Activated naive CD8-positive, alpha-beta T cell treated with anti-CD3 and anti-CD28 coated beads, Interleukin-2, amount 10 ng/mL, durations not matched to agents 7 days and 5 days (primary cell): ENCODE data around the gene PTPRN2. TPM values are rescaled to one million over a fixed set of nuclear protein-coding genes. Genes with fewer than 3 reads are reported as not detected.

Source experiments
- ATAC-seq: fragments of 150-1000 bp; cut with Tn5 transposase; one replicate; pipeline ENCODE4 v1.10.0; 2021; ENCODE audit warnings: low read depth, moderate library complexity
- POLR2A ChIA-PET: fragments of 350-600 bp; sonication (Branson Sonifier 250); formaldehyde crosslinking; loops from one replicate; lab custom pipeline; 2021; ENCODE audit warnings: antibody characterized with exemption; lab: Charles Lee
- DNase-seq: peaks from one replicate; pipeline ENCODE4 v3.0.0; 2021
- H3K27ac Mint-ChIP-seq: one replicate; pipeline ENCODE4 v1.8.0; 2022; ENCODE audit warnings: mild to moderate bottlenecking, mixed read lengths
- H3K27me3 Mint-ChIP-seq: one replicate; pipeline ENCODE4 v1.8.0; 2022; ENCODE audit warnings: mild to moderate bottlenecking, moderate library complexity, mixed read lengths
- H3K36me3 Mint-ChIP-seq: one replicate; pipeline ENCODE4 v1.8.0; 2021; ENCODE audit warnings: mild to moderate bottlenecking, mixed read lengths
- H3K4me1 Mint-ChIP-seq: one replicate; pipeline ENCODE4 v1.8.0; 2021; ENCODE audit warnings: mixed read lengths
- H3K4me3 Mint-ChIP-seq: one replicate; pipeline ENCODE4 v1.8.0; 2022; ENCODE audit warnings: mild to moderate bottlenecking, moderate library complexity, mixed read lengths
- H3K9me3 Mint-ChIP-seq: one replicate; pipeline ENCODE4 v1.8.0; 2021; ENCODE audit warnings: mixed read lengths
- total RNA-seq, 2 experiments: library from RNA; stranded (reverse); gene quantifications; one replicate each; pipeline ENCODE4 v1.2.3, GENCODE V29; 2021

Gene PTPRN2
- total RNA-seq, 2 experiments from 2014 or later: 4.5 to 4.9 TPM

GRCh38 chr7:157794746-157795065 lies 792.9 kb downstream of the PTPRN2 start:
- Mint-ChIP-seq H3K9me3 (no peaks in the 10 kb centered on the region), H3K27me3 (no peaks in the 10 kb centered on the region), H3K4me1 (no peaks in the 10 kb centered on the region), H3K27ac (no peak overlapping the region), H3K36me3 (no peaks in the 10 kb centered on the region), H3K4me3 (no peak overlapping the region)
- no peak for DNase-seq
- no peak for ATAC-seq
- POLR2A ChIA-PET: no interaction called here

GRCh38 chr7:157793973-157794745 lies 793.5 kb downstream of the PTPRN2 start:
- no peaks in the 10 kb centered on the region for H3K36me3 Mint-ChIP-seq
- H3K27ac Mint-ChIP-seq: no peak overlapping the region
- POLR2A ChIA-PET: no interaction called here
- H3K27me3 Mint-ChIP-seq: no peaks in the 10 kb centered on the region
- DNase-seq: no peak
- H3K9me3 Mint-ChIP-seq: no peaks in the 10 kb centered on the region
- no peaks in the 10 kb centered on the region for H3K4me1 Mint-ChIP-seq
- ATAC-seq: no peak
- no peak overlapping the region for H3K4me3 Mint-ChIP-seq

- H3K4me3 Mint-ChIP-seq: no peak overlapping the region
- H3K36me3 Mint-ChIP-seq: no peaks in the 10 kb centered on the region
- H3K27me3 Mint-ChIP-seq: no peaks in the 10 kb centered on the region
- POLR2A ChIA-PET: no interaction called here
- no peaks in the 10 kb centered on the region for H3K4me1 Mint-ChIP-seq
- ATAC-seq: no peak
- DNase-seq: no peak
- H3K27ac Mint-ChIP-seq: no peak overlapping the region
- H3K9me3 Mint-ChIP-seq: no peaks in the 10 kb centered on the region
Observed at GRCh38 chr7:157793087-157793353, 794.6 kb downstream of the PTPRN2 start.

- no peaks in the 10 kb centered on the region for H3K9me3 Mint-ChIP-seq
- H3K4me3 Mint-ChIP-seq: no peak overlapping the region
- H3K27me3 Mint-ChIP-seq: no peaks in the 10 kb centered on the region
- ATAC-seq: no peak
- DNase-seq: no peak
- no peaks in the 10 kb centered on the region for H3K36me3 Mint-ChIP-seq
- POLR2A ChIA-PET: no interaction called here
- H3K4me1 Mint-ChIP-seq: no peaks in the 10 kb centered on the region
- H3K27ac Mint-ChIP-seq: no peak overlapping the region
Observed at GRCh38 chr7:157792241-157793086, 795.2 kb downstream of the PTPRN2 start.

GRCh38 chr7:157791666-157792065 lies 796.0 kb downstream of the PTPRN2 start:
- no peak overlapping the region for H3K4me3 Mint-ChIP-seq
- H3K4me1 Mint-ChIP-seq: no peaks in the 10 kb centered on the region
- no peaks in the 10 kb centered on the region for H3K27me3 Mint-ChIP-seq
- ATAC-seq: no peak
- POLR2A ChIA-PET: no interaction called here
- H3K36me3 Mint-ChIP-seq: no peaks in the 10 kb centered on the region
- H3K9me3 Mint-ChIP-seq: no peaks in the 10 kb centered on the region
- no peak overlapping the region for H3K27ac Mint-ChIP-seq
- DNase-seq: no peak

GRCh38 chr7:157791261-157791660 lies 796.4 kb downstream of the PTPRN2 start:
- no peaks in the 10 kb centered on the region for H3K4me1 Mint-ChIP-seq
- POLR2A ChIA-PET: no interaction called here
- H3K36me3 Mint-ChIP-seq: no peaks in the 10 kb centered on the region
- H3K27ac Mint-ChIP-seq: no peak overlapping the region
- no peaks in the 10 kb centered on the region for H3K9me3 Mint-ChIP-seq
- ATAC-seq (no peak), DNase-seq (no peak)
- H3K27me3 Mint-ChIP-seq: no peaks in the 10 kb centered on the region
- H3K4me3 Mint-ChIP-seq: no peak overlapping the region

- DNase-seq (no peak), ATAC-seq (no peak)
- POLR2A ChIA-PET: no interaction called here
- H3K4me3 Mint-ChIP-seq: no peak overlapping the region
- H3K4me1 Mint-ChIP-seq: no peaks in the 10 kb centered on the region
- H3K27me3 Mint-ChIP-seq: no peaks in the 10 kb centered on the region
- H3K9me3 Mint-ChIP-seq: no peaks in the 10 kb centered on the region
- no peaks in the 10 kb centered on the region for H3K36me3 Mint-ChIP-seq
- no peak overlapping the region for H3K27ac Mint-ChIP-seq
Observed at GRCh38 chr7:157789942-157790341, 797.7 kb downstream of the PTPRN2 start.

- H3K9me3 Mint-ChIP-seq: no peaks in the 10 kb centered on the region
- ATAC-seq: no peak
- POLR2A ChIA-PET: no interaction called here
Observed at GRCh38 chr7:157789094-157789493, 798.5 kb downstream of the PTPRN2 start.

GRCh38 chr7:157788573-157788972 lies 799.0 kb downstream of the PTPRN2 start:
- ATAC-seq (no peak), DNase-seq (no peak)
- Mint-ChIP-seq H3K4me1 (no peaks in the 10 kb centered on the region), H3K4me3 (no peak overlapping the region), H3K36me3 (no peaks in the 10 kb centered on the region), H3K27ac (no peak overlapping the region), H3K9me3 (no peaks in the 10 kb centered on the region), H3K27me3 (no peaks in the 10 kb centered on the region)
- POLR2A ChIA-PET: no interaction called here

More at GRCh38 chr7:157789094-157789493, 798.5 kb downstream of the PTPRN2 start:
- no peak overlapping the region for H3K27ac Mint-ChIP-seq
- H3K27me3 Mint-ChIP-seq: no peaks in the 10 kb centered on the region
- H3K36me3 Mint-ChIP-seq: no peaks in the 10 kb centered on the region
- no peaks in the 10 kb centered on the region for H3K4me1 Mint-ChIP-seq
- DNase-seq: no peak
- no peak overlapping the region for H3K4me3 Mint-ChIP-seq

GRCh38 chr7:157787275-157787701 lies 800.3 kb downstream of the PTPRN2 start:
- no peak for ATAC-seq
- Mint-ChIP-seq H3K9me3 (no peaks in the 10 kb centered on the region), H3K36me3 (no peaks in the 10 kb centered on the region), H3K27me3 (no peaks in the 10 kb centered on the region), H3K4me1 (no peaks in the 10 kb centered on the region), H3K4me3 (no peak overlapping the region), H3K27ac (no peak overlapping the region)
- DNase-seq: no peak
- POLR2A ChIA-PET: no interaction called here

GRCh38 chr7:157786375-157787274 lies 801.0 kb downstream of the PTPRN2 start:
- DNase-seq (no peak), ATAC-seq (no peak)
- Mint-ChIP-seq H3K27me3 (no peaks in the 10 kb centered on the region), H3K36me3 (no peaks in the 10 kb centered on the region), H3K4me1 (no peaks in the 10 kb centered on the region), H3K4me3 (no peak overlapping the region), H3K27ac (no peak overlapping the region), H3K9me3 (no peaks in the 10 kb centered on the region)
- POLR2A ChIA-PET: no interaction called here

- DNase-seq: no peak
- no peak overlapping the region for H3K4me3 Mint-ChIP-seq
- H3K4me1 Mint-ChIP-seq: no peaks in the 10 kb centered on the region
- POLR2A ChIA-PET: no interaction called here
- no peaks in the 10 kb centered on the region for H3K27me3 Mint-ChIP-seq
- no peak overlapping the region for H3K27ac Mint-ChIP-seq
- no peak for ATAC-seq
- H3K9me3 Mint-ChIP-seq: no peaks in the 10 kb centered on the region
- H3K36me3 Mint-ChIP-seq: no peaks in the 10 kb centered on the region
Observed at GRCh38 chr7:157785486-157786186, 802.0 kb downstream of the PTPRN2 start.

GRCh38 chr7:157784979-157785441 lies 802.6 kb downstream of the PTPRN2 start:
- Mint-ChIP-seq H3K36me3 (no peaks in the 10 kb centered on the region), H3K9me3 (no peaks in the 10 kb centered on the region), H3K27me3 (no peaks in the 10 kb centered on the region), H3K4me1 (no peaks in the 10 kb centered on the region), H3K27ac (no peak overlapping the region), H3K4me3 (no peak overlapping the region)
- no peak for DNase-seq
- POLR2A ChIA-PET: no interaction called here
- ATAC-seq: no peak
